GM13976 (cell line): Measurements from ENCODE around the gene FARS2.

Experiments used
- DNase-seq: peaks from one replicate; pipeline ENCODE4 v3.0.0; 2012; ENCODE audit warnings: low spot score
- CTCF ChIP-seq: IDR thresholded peaks from 2 replicates; pipeline ENCODE4 v1.5.1; 2012; ENCODE audit warnings: borderline replicate concordance, mild to moderate bottlenecking; ENCODE audit not compliant: insufficient read depth; ENCODE audit errors: extremely low read depth, missing control alignments, control extremely low read depth
- in situ Hi-C: fragments of 300-500 bp; cut with MboI; formaldehyde crosslinking; loops from one replicate; pipeline ENCODE4 v1.12.0; 2022; ENCODE audit warnings: low sequenced_read_pairs, mixed read lengths, inconsistent platforms; ENCODE audit not compliant: unreplicated experiment

The FARS2 gene

GRCh38 chr6:5247201-5247600 lies 14.1 kb upstream of the FARS2 start:
- in situ Hi-C loops, result no loop called here
- no peak for TF ChIP-seq CTCF

GRCh38 chr6:5248302-5249098 lies 12.8 kb upstream of the FARS2 start:
- no peak for TF ChIP-seq CTCF
- in situ Hi-C loops, result no loop called here
- DNase-seq, result no peak

More at GRCh38 chr6:5247201-5247600, 14.1 kb upstream of the FARS2 start:
- no peak for DNase-seq

GRCh38 chr6:5249451-5250122 lies 11.7 kb upstream of the FARS2 start:
- no peak for DNase-seq
- in situ Hi-C loops, result no loop called here

GRCh38 chr6:5250451-5250850 lies 10.9 kb upstream of the FARS2 start:
- in situ Hi-C loops, result no loop called here
- TF ChIP-seq CTCF, result no peak
- no peak for DNase-seq

More at GRCh38 chr6:5249451-5250122, 11.7 kb upstream of the FARS2 start:
- no peak for TF ChIP-seq CTCF

GRCh38 chr6:5250911-5251310 lies 10.4 kb upstream of the FARS2 start:
- no peak for DNase-seq
- no peak for TF ChIP-seq CTCF
- in situ Hi-C loops, result no loop called here

- TF ChIP-seq CTCF, result no peak
- in situ Hi-C loops, result no loop called here
- no peak for DNase-seq
These were observed 4.4 kb upstream of the FARS2 start for GRCh38 chr6:5256952-5257351.
